Calu3 (cell line): ENCODE measurements around the gene OR10G3. TPM values are rescaled to one million over a fixed set of nuclear protein-coding genes. Genes with fewer than 3 reads are reported as not detected.

Experiments
- BruUV-seq: library from RNA; stranded (reverse); fragments of 400-500 nt; replicated peaks from 2 replicates; lab custom pipeline; 2021; lab: Mats Ljungman, UMichigan
- CTCF ChIA-PET: fragments of 300-600 bp; sonication (Branson Sonifier 250); formaldehyde crosslinking; loops from one replicate; lab custom pipeline; 2022; ENCODE audit warnings: antibody characterized with exemption; lab: Charles Lee
- DNase-seq: peaks from one replicate; pipeline ENCODE4 v3.0.0; 2022
- H3K27ac Mint-ChIP-seq: one replicate; pipeline ENCODE4 v1.8.0; 2022; ENCODE audit warnings: mixed read lengths; ENCODE audit not compliant: unreplicated experiment
- H3K27me3 Mint-ChIP-seq: one replicate; pipeline ENCODE4 v1.8.0; 2022; ENCODE audit warnings: mixed read lengths; ENCODE audit not compliant: unreplicated experiment
- H3K36me3 Mint-ChIP-seq: one replicate; pipeline ENCODE4 v1.8.0; 2022; ENCODE audit warnings: mild to moderate bottlenecking, moderate library complexity, mixed read lengths; ENCODE audit not compliant: insufficient read depth, unreplicated experiment
- H3K4me1 Mint-ChIP-seq: one replicate; pipeline ENCODE4 v1.8.0; 2022; ENCODE audit warnings: mild to moderate bottlenecking, low read depth, mixed read lengths; ENCODE audit not compliant: unreplicated experiment
- H3K4me3 Mint-ChIP-seq: one replicate; pipeline ENCODE4 v1.8.0; 2022; ENCODE audit warnings: mild to moderate bottlenecking, low read depth, moderate library complexity, mixed read lengths; ENCODE audit not compliant: unreplicated experiment
- H3K9me3 Mint-ChIP-seq: one replicate; pipeline ENCODE4 v1.8.0; 2022; ENCODE audit warnings: low read depth, mixed read lengths; ENCODE audit not compliant: unreplicated experiment
- CTCF ChIP-seq: fragments of 200-600 bp; IDR thresholded peaks from one replicate; pipeline ENCODE4 v1.8.0; 2022; ENCODE audit warnings: antibody characterized with exemption; ENCODE audit not compliant: unreplicated experiment
- intact Hi-C: fragments of 100-400 bp; cut with micrococcal nuclease; formaldehyde crosslinking; loops from one replicate; pipeline ENCODE4 v1.10.0; 2022; ENCODE audit not compliant: unreplicated experiment
- total RNA-seq: library from RNA; stranded (reverse); gene quantifications from 2 replicates; pipeline ENCODE4 v1.2.3, GENCODE V29; 2022

The OR10G3 gene
- total RNA-seq, 1 experiment from 2014 or later, result not detected

GRCh38 chr14:21526672-21527317, 53.1 kb downstream of the OR10G3 start:
- H3K9me3 Mint-ChIP-seq, result no peaks in the 10 kb centered on the region
- no peak for TF ChIP-seq CTCF
- no peak overlapping the region for H3K27ac Mint-ChIP-seq
- intact Hi-C loops, result no loop called here
- CTCF ChIA-PET, result interaction anchor here (0.8 kb wide), 1 partner anchor 10 kb away, joined by 3 read pairs; no protein-coding TSS in a partner anchor
- no peak for DNase-seq
- peak overlapping the region; percentile 72 for H3K4me3 Mint-ChIP-seq
- H3K36me3 Mint-ChIP-seq, result peaks cover 11% of the 10 kb centered on the region
- no peaks in the 10 kb centered on the region for H3K4me1 Mint-ChIP-seq
- BruUV-seq, result no TSS peak
- H3K27me3 Mint-ChIP-seq, result peaks cover 21% of the 10 kb centered on the region

- H3K36me3 Mint-ChIP-seq, result peaks cover 11% of the 10 kb centered on the region
- peak; percentile 61 for DNase-seq
- peaks cover 23% of the 10 kb centered on the region for H3K27me3 Mint-ChIP-seq
- no peaks in the 10 kb centered on the region for H3K4me1 Mint-ChIP-seq
- H3K9me3 Mint-ChIP-seq, result no peaks in the 10 kb centered on the region
- no peak for TF ChIP-seq CTCF
- CTCF ChIA-PET, result interaction anchor here (0.8 kb wide), 1 partner anchor 9 kb away, joined by 3 read pairs; no protein-coding TSS in a partner anchor
- no TSS peak for BruUV-seq
- peak within 1 kb of the TSS; percentile 72 for H3K4me3 Mint-ChIP-seq
- H3K27ac Mint-ChIP-seq, result no peak within 1 kb of the TSS
- intact Hi-C loops, result no loop called here
Measured at GRCh38 chr14:21525962-21526671, 53.8 kb downstream of the OR10G3 start, which contains the start of gene SALL2. TSS of gene SALL2 (minus strand) at chr14:21526346. CDS start at chr14:21526127, 219 bp downstream.

- H3K4me1 Mint-ChIP-seq, result no peaks in the 10 kb centered on the region
- no peak for TF ChIP-seq CTCF
- no peak for DNase-seq
- peaks cover 11% of the 10 kb centered on the region for H3K36me3 Mint-ChIP-seq
- H3K9me3 Mint-ChIP-seq, result no peaks in the 10 kb centered on the region
- H3K27me3 Mint-ChIP-seq, result peaks cover 23% of the 10 kb centered on the region
- H3K4me3 Mint-ChIP-seq, result peak overlapping the region; percentile 72
- BruUV-seq, result no TSS peak
- intact Hi-C loops, result no loop called here
- CTCF ChIA-PET, result no interaction called here
- no peak overlapping the region for H3K27ac Mint-ChIP-seq
Measured at GRCh38 chr14:21525571-21525961, 54.3 kb downstream of the OR10G3 start.

- intact Hi-C loops, result no loop called here
- Mint-ChIP-seq H3K4me3 (peak overlapping the region; percentile 72), H3K9me3 (no peaks in the 10 kb centered on the region), H3K27me3 (peaks cover 23% of the 10 kb centered on the region), H3K4me1 (no peaks in the 10 kb centered on the region), H3K36me3 (peaks cover 11% of the 10 kb centered on the region), H3K27ac (no peak overlapping the region)
- DNase-seq, result no peak
- BruUV-seq, result no TSS peak
- no peak for TF ChIP-seq CTCF
- CTCF ChIA-PET, result no interaction called here
Measured at GRCh38 chr14:21524575-21525490, 55.0 kb downstream of the OR10G3 start.
